VCaP (cell line): ENCODE results near the gene ALDH1L2.
A peak's percentile ranks its signal among the peaks of the same experiment; 100 is the strongest.
"Not testable (repeated sequence)": the region's sequence is repeated elsewhere in the genome, so short reads cannot be mapped to it uniquely, and the experiment has no call there.

Experiments used
- H3K27ac ChIP-seq: fragments of 450-650 bp; 2 replicates; pipeline ENCODE4 v1.5.1; 2017
- CTCF ChIP-seq: fragments of 450-650 bp; conservative IDR thresholded peaks from 2 replicates; pipeline ENCODE4 v1.5.1; 2017; ENCODE audit warnings: mild to moderate bottlenecking, moderate library complexity

Gene ALDH1L2

GRCh38 chr12:105099356-105099755 lies 15.1 kb upstream of the ALDH1L2 start:
- no peak for TF ChIP-seq CTCF

GRCh38 chr12:105095338-105095737 lies 11.1 kb upstream of the ALDH1L2 start:
- H3K27ac ChIP-seq, result not testable (repeated sequence)

More at GRCh38 chr12:105099356-105099755, 15.1 kb upstream of the ALDH1L2 start:
- no peak overlapping the region for H3K27ac ChIP-seq

DNA sequence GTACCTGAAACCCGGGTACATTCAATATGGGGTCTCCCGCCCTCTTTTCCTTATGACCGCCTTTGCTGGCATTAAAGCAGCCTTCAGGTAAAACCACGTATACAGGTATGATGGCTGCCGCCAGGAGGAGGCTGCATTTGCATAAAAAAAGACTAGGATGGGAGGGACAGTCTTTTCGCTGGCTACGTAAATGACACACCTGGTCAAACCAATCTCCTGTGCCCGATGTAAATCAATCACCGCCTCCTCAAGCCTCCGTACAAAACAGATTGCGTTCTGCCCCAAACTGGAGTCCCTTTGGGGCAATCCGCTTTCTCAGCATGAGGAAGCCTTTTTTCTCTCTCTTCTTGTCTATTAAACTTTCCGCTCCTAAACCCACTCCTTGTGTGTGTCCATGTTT lies 8.1 kb upstream of the ALDH1L2 start:
- H3K27ac ChIP-seq, result peak overlapping the region; percentile 59
- no peak for TF ChIP-seq CTCF

DNA sequence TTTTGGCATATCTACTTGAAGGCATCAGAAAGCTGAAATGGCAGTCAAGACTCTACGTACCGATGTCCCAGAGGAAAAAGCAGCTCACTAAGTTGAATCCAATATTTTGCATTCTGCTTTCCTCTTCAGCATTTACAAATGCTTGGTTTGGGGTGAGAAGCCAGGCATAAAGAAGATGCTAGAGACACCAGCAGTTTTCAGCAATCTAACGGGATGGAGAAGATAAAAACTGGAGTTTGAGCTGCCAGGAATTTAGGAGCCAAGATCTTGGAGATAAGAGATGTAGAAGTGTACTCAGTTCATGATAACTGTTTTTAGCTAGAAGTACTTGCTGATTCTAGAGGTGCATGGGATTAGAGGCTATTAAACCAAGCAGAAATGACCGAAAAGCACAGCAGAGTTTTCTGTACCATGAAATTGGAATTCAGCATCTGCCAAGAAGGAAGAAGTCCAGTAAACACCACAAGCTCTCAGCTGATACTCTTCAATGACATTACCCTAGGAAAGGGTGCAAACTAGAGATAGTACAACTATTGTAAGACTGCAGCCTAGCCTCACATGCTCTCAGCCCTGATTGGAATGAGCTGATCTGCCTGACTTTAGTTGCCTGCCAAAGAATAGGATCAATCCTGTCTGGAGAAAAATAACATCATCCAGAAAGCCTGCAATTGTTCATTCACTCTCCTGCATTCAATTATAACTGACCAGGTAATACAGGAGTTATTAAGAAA lies 7.4 kb upstream of the ALDH1L2 start:
- TF ChIP-seq CTCF, result no peak
- H3K27ac ChIP-seq, result peak overlapping the region; percentile 59

DNA sequence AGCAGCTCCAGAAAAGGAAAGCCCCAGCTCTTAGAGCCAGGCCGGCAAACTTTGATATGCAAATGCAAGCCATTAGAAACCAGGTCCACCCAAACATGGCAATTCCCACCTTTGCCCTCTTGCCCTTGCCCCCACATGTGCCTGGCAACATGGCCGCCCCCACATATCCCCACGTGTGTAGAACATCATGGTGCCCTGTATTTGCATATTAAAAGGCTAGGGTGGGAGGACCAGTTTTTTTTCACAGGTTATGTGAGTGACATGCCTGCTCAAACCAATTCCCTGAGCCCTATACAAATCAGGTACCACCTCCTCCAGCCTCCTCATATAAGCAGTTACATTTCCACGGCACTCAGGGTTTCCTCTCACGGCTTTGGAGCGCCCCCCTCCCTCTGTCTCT lies 6.1 kb upstream of the ALDH1L2 start:
- no peak overlapping the region for H3K27ac ChIP-seq
- TF ChIP-seq CTCF, result no peak

DNA sequence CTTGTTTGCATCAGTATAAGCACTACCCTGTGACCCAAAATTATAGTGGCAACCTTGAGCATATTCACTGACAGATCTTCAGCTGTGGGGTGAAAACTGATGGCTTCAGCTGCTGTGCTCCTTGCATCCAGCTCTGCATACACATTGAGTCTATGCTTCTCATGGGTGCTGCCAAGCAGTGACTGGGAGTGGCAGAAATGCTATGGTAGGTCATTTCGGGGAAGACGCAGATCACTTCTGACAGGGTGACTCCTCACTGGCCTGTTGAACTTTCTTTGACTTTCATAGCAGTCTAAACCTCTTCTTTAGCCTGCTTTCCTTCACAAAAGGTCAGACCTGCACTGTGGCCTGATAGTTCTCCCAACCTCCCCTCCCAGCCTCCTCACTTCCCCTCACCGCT lies 5.6 kb upstream of the ALDH1L2 start:
- H3K27ac ChIP-seq, result no peak overlapping the region
- TF ChIP-seq CTCF, result no peak

- H3K27ac ChIP-seq, result no peak overlapping the region
- TF ChIP-seq CTCF, result no peak
Observed at GRCh38 chr12:105085501-105085900, 1.2 kb upstream of the ALDH1L2 start.

DNA sequence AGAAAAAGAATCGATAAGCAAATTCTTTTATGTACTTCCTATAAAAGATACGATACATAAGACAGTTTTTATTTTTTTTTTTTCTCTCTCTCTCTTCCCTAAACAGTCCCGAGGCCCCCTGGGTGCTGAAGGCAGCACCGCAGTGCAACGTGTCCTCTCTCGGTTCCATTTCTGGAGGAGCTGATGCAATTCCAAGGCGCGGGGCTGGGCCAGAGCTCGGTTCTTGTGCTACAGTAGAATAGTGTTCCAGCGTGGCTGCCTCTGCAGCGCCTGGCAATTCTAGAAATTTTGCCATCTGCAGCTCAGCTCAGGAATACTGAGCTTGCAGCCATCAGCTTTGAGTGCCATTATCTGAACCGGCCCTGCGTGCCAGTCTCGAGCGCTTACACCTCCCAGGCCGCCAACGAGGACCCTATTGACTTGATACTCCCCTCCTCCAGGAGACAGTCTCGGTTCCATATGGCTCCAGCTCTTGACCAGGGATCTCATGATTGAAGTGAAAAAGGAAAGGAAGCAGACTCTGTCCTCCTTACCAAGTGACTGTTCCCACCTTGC lies 630 bp downstream of the ALDH1L2 start:
- no peak overlapping the region for H3K27ac ChIP-seq
- no peak for TF ChIP-seq CTCF
